ENCODE data around the gene ENTPD6.
A peak's percentile ranks its signal among the peaks of the same experiment; 100 is the strongest.
"Not testable (repeated sequence)": the region's sequence is repeated elsewhere in the genome, so short reads cannot be mapped to it uniquely, and the experiment has no call there.

The ENTPD6 gene

DNA sequence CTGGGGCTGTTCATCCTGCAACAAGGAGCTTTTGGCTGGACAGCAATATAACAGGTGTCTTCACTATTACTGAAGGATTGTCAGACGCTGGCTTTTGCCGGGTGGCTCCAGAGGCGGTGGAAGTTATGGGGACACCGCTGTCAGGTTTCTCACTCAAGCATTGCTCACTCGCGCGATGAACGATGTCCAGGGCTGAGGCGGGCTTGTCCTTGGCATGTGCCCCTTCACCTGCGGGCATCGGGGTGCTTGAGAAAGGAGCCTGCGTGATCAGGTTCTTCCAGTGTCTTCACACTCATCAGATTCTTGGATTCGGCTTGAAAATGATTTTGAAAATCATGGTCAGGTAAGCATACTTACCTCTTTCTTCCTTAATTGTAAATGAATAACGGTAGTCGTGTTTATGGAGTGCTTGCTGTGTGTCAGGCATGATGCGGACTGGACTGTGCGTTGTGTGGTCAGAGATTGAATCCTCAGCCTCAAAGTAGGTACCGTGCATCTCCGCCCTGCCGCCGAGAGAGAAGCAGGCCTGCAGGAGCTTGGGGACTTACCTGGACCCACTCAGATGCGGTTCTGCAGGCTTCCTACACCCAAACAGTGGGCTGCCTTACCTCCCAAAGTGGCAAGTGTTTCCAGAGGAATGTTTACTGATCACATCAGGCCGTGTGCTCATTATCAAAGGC, 34.1 kb downstream of the ENTPD6 start:
- no peak for DNase-seq (ENCODE audit: extremely low read depth, low read depth)
- H3K4me3 ChIP-seq (replicated peaks; ENCODE audit: low read depth, low read length): no peak overlapping the region
- TF ChIP-seq, protein P1, sequence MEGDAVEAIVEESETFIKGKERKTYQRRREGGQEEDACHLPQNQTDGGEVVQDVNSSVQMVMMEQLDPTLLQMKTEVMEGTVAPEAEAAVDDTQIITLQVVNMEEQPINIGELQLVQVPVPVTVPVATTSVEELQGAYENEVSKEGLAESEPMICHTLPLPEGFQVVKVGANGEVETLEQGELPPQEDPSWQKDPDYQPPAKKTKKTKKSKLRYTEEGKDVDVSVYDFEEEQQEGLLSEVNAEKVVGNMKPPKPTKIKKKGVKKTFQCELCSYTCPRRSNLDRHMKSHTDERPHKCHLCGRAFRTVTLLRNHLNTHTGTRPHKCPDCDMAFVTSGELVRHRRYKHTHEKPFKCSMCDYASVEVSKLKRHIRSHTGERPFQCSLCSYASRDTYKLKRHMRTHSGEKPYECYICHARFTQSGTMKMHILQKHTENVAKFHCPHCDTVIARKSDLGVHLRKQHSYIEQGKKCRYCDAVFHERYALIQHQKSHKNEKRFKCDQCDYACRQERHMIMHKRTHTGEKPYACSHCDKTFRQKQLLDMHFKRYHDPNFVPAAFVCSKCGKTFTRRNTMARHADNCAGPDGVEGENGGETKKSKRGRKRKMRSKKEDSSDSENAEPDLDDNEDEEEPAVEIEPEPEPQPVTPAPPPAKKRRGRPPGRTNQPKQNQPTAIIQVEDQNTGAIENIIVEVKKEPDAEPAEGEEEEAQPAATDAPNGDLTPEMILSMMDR (IDR thresholded peaks at IDR 0.05; ENCODE audit: low read depth, low read length, missing control alignments): no peak

DNA sequence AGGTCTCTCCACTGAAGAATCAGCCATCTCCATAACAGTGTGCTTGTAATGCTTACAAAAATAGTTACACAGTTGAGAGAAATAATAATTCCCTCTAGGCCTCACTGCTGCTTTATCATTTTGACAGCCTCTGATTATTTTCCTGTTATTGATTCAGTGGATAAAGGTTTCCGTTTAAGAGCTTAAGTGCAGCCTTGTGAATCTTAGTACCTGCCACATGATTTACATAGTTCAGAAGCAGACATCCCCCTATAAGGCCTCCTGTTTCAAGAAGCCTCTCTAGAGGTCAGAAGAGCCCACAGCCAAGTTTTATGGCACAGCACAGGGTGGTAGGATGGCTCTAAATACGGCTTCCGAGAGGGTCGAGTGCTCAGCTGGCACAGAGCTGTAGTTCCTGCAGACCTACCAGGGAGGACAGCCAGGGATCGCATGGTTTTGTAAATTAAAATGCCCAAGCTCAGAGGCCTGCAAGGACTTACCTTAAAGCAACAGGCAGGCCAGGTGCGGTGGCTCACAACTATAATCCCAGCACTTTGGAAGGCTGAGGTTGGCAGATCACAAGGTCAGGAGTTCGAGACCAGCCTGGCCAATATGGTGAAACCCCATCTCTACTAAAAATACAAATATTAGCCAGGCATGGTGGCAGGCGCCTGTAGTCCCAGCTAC, 34.8 kb downstream of the ENTPD6 start:
- no peak for DNase-seq (ENCODE audit: extremely low read depth, low read depth)
- TF ChIP-seq, protein P1 (IDR thresholded peaks at IDR 0.05; ENCODE audit: low read depth, low read length, missing control alignments): no peak
- H3K4me3 ChIP-seq (replicated peaks; ENCODE audit: low read depth, low read length): no peak overlapping the region

DNA sequence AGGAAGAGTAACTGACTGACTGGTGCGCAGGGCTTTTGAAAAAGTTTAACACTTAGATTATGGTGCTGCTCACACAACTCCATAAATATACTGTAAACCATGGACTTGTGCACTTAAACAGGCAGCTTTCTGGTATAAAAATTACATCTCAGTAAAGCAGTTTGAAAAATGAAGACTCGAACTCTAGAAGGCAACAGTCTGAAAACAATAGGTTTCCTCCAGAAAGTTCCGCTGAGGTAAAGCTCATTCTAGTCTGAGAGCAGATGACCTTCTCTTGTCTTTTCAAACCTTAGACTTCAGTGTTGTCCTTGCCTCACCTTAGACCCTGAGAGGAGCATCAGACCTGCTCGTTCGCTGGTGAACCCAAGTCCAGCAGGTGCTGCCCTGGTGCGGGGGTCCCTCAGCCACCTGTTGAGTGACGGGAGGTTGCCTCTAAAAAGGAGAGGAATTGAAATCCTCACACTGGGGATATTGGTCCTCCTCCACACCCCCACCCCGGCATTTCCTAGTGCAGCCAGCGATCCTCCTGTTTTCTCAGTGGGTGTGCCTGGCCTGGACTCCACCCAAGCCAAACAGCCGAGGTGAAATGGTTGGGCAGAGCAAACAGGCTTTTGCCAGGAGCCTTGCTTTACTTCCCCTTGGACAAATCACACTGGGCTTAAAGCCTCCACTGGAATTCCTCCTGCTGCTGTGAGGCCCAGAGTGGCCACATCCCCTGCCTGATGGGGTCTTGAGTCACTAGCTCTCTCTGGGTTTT, 37.7 kb downstream of the ENTPD6 start:
- DNase-seq (ENCODE audit: extremely low read depth, low read depth): no peak
- no peak overlapping the region for H3K4me3 ChIP-seq (replicated peaks; ENCODE audit: low read depth, low read length)
- TF ChIP-seq, protein P1 (IDR thresholded peaks at IDR 0.05; ENCODE audit: low read depth, low read length, missing control alignments): no peak

DNA sequence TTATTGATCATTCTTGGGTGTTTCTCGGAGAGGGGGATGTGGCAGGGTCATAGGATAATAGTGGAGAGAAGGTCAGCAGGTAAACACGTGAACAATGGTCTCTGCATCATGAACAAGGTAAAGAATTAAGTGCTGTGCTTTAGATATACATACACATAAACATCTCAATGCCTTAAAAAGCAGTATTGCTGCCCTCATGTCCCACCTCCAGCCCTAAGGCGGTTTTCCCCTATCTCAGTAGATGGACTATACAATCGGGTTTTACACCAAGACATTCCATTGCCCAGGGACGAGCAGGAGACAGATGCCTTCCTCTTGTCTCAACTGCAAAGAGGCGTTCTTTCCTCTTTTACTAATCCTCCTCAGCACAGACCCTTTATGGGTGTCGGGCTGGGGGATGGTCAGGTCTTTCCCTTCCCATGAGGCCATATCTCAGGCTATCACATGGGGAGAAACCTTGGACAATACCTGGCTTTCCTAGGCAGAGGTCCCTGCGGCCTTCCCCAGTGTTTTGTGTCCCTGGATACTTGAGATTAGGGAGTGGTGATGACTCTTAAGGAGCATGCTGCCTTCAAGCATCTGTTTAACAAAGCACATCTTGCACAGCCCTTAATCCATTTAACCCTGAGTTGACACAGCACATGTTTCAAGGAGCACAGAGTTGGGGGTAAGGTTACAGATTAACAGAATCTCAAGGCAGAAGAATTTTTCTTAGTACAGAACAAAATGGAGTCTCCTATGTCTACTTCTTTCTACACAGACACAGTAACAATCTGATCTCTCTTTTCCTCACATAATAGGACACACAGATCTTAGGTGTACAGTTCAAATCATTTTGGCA, 38.7 kb downstream of the ENTPD6 start:
- not testable (repeated sequence) for H3K4me3 ChIP-seq (replicated peaks; ENCODE audit: low read depth, low read length); DNase-seq (ENCODE audit: extremely low read depth, low read depth)

DNA sequence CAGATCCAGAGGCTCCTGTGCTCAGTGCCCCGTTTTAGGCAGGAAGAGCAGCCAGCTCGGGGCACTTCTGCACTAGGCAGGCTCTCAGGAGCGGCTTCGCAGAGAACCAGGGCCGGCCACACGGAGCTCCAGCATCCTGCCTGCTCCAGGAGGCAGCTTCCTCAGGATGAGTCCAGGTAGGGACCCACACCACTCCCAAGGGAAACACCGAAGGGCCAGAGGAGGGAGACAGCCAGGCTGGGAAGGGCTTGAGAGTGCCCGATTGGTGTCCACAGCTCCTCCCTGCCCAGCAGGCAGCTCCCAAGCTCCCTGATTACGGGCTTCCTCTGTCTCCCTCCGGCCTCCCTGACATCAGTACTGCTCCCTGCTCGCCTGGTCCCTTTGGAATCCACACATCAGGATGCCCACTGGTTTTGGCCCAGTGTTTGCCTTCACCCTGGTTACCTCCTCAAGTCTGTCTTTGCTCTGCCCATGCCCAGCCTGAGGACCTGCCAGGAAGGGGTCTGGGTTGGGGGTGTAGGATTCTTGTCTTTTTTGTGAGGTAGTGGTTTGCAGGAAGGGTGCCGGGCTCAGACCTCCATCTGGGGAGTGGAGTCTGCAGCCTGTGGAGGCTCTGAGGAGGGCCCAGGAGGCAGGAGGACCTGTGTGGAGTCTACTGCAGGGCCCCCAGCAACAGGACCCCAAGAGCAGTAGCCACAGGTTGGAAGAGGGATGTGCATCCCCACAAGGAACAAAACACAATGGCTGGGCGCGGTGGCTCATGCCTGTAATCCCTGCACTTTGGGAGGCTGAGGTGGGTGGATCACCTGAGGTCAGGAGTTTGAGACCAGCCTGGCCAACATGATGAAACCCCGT, 41.2 kb downstream of the ENTPD6 start:
- TF ChIP-seq, protein P1 (IDR thresholded peaks at IDR 0.05; ENCODE audit: low read depth, low read length, missing control alignments): no peak
- no peak for DNase-seq (ENCODE audit: extremely low read depth, low read depth)
- no peak overlapping the region for H3K4me3 ChIP-seq (replicated peaks; ENCODE audit: low read depth, low read length)

DNA sequence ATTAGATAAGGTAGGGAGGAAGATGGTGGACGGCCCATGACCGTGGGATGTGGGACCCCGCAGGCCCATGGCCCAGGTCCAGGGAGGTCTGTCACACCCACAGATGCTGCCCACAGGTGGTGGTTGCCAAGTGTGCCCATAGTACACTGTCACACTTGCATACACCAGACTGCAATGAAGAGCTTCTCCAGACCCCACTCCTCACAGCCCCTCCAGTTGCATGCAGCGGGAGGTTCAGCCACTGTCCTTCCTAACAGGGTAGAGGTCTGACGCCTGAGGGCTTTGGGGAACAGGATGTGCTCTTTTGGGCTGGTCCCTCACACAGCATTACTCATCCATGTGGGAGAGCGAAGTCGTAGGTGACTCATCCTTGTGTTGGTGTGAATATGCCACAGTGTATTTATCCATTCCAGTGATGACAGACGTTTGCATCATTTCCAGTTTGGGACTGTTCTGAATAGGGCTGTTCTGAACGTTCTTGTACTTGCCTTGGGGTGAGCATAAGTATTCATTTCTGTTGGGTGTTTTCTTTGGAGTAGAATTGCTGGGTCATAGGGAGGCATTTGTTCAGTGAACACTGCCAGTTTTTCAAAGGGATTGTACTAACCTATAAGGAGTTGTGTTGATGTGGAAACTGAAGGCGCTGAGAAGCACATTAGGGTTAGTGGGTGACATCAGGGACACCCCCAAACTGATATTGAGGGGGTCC, 42.3 kb downstream of the ENTPD6 start:
- DNase-seq (ENCODE audit: extremely low read depth, low read depth): peak; percentile 99
- TF ChIP-seq, protein P1 (IDR thresholded peaks at IDR 0.05; ENCODE audit: low read depth, low read length, missing control alignments): no peak
- no peak overlapping the region for H3K4me3 ChIP-seq (replicated peaks; ENCODE audit: low read depth, low read length)
